Prostate gland (tissue), 2 donors: ENCODE results near the gene HDAC8. TPM values are rescaled to one million over a fixed set of nuclear protein-coding genes. Genes with fewer than 3 reads are reported as not detected.
"Not testable (repeated sequence)": the region's sequence is repeated elsewhere in the genome, so short reads cannot be mapped to it uniquely, and the experiment has no call there.

Experiments
- DNase-seq: peaks from one replicate; pipeline ENCODE4 v3.0.0-alpha.2; 2019; ENCODE audit warnings: low spot score
- H3K27ac ChIP-seq, 2 donors: fragments of 200-600 bp; sonication (generic); 2 replicates each; pipeline ENCODE4 v1.5.1; 2017 to 2019
- H3K27me3 ChIP-seq: fragments of 200-600 bp; sonication (generic); replicated peaks from 2 replicates; pipeline ENCODE4 v1.5.1; 2019; ENCODE audit not compliant: insufficient read depth
- H3K36me3 ChIP-seq, 2 donors: fragments of 200-600 bp; sonication (generic); 1 replicate in 1 of 2; 2 replicates in 1 of 2; pipeline versions ENCODE4 v1.5.1 to v1.8.1; 2017 to 2019
- H3K4me1 ChIP-seq: fragments of 200-600 bp; sonication (generic); replicated peaks from 2 replicates; pipeline ENCODE4 v1.5.1; 2019
- H3K4me3 ChIP-seq, 2 donors: fragments of 200-600 bp; sonication (generic); 2 replicates each; pipeline ENCODE4 v1.5.1; 2017 to 2019
- H3K9me3 ChIP-seq: fragments of 200-600 bp; sonication (generic); 2 replicates; pipeline ENCODE4 v1.5.1; 2017
- POLR2A ChIP-seq: fragments of 450-650 bp; IDR thresholded peaks from one replicate; pipeline ENCODE4 v1.6.1; 2016; ENCODE audit warnings: antibody characterized with exemption, mild to moderate bottlenecking
- POLR2AphosphoS5 ChIP-seq: sonication (generic); formaldehyde crosslinking; IDR thresholded peaks from one replicate; pipeline ENCODE4 v1.6.1; 2017; ENCODE audit warnings: antibody characterized with exemption
- WGBS: methylation state at CpG from one replicate; pipeline ENCODE4 v1.1.5; 2018; 5-methylcytosine and 5-hydroxymethylcytosine counted together
- intact Hi-C: fragments of 100-400 bp; cut with DNase I; formaldehyde crosslinking; loops from one replicate; pipeline ENCODE4 v1.14.2; 2022
- total RNA-seq, 2 donors: library from RNA; depleted of rRNA; stranded (reverse); fragments of >200 nt; gene quantifications; one replicate each; pipeline ENCODE4 v1.1.0, GENCODE V29; 2016
- TF ChIP-seq, protein P1 (sequence below), 4 experiments: fragments of 200-600 bp in 2 of 4; fragments of 450-650 bp in 2 of 4; sonication (generic) in 2 of 4; IDR thresholded peaks; 1 replicate in 3 of 4; 2 replicates in 1 of 4; pipeline ENCODE4 v1.5.1; 2016 to 2019; ENCODE audit warnings: antibody characterized with exemption in 4 of 4, mild to moderate bottlenecking in 2 of 4, moderate library complexity in 2 of 4

The HDAC8 gene
- total RNA-seq, 2 donors from 2014 or later = 25.3 to 32.3 TPM

DNA sequence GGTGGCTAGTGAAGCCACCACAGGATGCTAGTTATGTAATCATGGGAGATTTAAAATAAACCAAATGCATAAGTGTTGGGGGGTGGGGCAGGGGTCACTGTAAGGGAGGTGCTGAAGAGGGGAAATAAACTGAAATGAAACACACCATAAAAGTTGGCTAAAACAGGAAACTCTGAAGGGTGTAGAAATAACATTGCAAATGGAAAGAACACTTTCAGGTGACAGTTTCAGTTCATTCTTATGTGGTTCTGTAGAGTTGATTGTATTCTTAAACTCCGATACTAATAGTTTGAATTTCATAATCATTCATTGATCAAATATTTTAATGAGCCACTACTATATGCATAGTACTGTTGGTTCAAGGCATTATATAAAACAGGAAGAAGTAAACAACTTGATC, 80.1 kb downstream of the HDAC8 start:
- no peaks in the 10 kb centered on the region for H3K27me3 ChIP-seq
- H3K4me1 ChIP-seq = no peaks in the 10 kb centered on the region
- DNase-seq = no peak
- WGBS = 93% methylated on average over 1 of the region's 1 CpG
- no peaks in the 10 kb centered on the region for H3K9me3 ChIP-seq
- no peaks in the 10 kb centered on the region for H3K36me3 ChIP-seq
- H3K4me3 ChIP-seq = no peak overlapping the region
- TF ChIP-seq POLR2A (no peak), POLR2AphosphoS5 (no peak)
- TF ChIP-seq, protein P1, sequence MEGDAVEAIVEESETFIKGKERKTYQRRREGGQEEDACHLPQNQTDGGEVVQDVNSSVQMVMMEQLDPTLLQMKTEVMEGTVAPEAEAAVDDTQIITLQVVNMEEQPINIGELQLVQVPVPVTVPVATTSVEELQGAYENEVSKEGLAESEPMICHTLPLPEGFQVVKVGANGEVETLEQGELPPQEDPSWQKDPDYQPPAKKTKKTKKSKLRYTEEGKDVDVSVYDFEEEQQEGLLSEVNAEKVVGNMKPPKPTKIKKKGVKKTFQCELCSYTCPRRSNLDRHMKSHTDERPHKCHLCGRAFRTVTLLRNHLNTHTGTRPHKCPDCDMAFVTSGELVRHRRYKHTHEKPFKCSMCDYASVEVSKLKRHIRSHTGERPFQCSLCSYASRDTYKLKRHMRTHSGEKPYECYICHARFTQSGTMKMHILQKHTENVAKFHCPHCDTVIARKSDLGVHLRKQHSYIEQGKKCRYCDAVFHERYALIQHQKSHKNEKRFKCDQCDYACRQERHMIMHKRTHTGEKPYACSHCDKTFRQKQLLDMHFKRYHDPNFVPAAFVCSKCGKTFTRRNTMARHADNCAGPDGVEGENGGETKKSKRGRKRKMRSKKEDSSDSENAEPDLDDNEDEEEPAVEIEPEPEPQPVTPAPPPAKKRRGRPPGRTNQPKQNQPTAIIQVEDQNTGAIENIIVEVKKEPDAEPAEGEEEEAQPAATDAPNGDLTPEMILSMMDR (IDR thresholded peaks at IDR 0.05) = no peak
- no peak overlapping the region for H3K27ac ChIP-seq
- intact Hi-C loops = no loop called here

DNA sequence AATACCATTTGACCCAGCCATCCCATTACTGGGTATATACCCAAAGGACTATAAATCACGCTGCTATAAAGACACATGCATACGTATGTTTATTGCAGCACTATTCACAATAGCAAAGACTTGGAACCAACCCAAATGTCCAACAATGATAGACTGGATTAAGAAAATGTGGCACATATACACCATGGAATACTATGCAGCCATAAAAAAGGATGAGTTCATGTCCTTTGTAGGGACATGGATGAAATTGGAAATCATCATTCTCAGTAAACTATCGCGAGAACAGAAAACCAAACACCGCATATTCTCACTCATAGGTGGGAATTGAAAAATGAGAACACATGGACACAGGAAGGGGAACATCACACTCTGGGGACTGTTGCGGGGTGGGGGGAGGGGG, 82.4 kb downstream of the HDAC8 start:
- H3K36me3 ChIP-seq, DNase-seq, H3K9me3 ChIP-seq, H3K4me1 ChIP-seq, H3K27me3 ChIP-seq, intact Hi-C loops, H3K27ac ChIP-seq, H3K4me3 ChIP-seq: not testable (repeated sequence)
- WGBS = 94% methylated on average over 5 of the region's 6 CpGs

DNA sequence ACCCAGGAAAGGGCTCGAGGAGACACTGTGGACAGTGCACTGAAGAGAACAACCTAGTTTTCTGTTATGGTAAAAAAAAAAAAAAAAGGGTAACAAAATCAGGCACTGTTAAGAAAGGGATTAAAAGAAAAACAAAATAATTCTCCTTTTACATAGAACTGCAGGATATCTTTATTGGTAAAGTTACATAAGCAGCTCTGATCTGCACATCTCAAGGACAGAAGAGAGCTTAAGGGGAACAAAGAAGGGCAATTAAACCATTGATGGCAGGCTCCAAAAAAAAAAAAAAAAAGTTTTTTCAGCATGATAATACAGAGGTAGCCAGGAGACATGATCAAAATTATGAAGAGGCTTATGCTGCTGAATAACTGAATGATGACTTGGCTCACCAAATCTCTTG, 85.0 kb downstream of the HDAC8 start:
- no peaks in the 10 kb centered on the region for H3K4me1 ChIP-seq
- H3K36me3 ChIP-seq = no peaks in the 10 kb centered on the region
- DNase-seq = no peak
- intact Hi-C loops = no loop called here
- H3K27me3 ChIP-seq = no peaks in the 10 kb centered on the region
- H3K9me3 ChIP-seq = no peaks in the 10 kb centered on the region
- 90% methylated on average over 1 of the region's 1 CpG for WGBS
- no peak overlapping the region for H3K4me3 ChIP-seq
- H3K27ac ChIP-seq = no peak overlapping the region
- no peak for TF ChIP-seq POLR2A
- TF ChIP-seq, protein P1 (IDR thresholded peaks at IDR 0.05) = no peak
- TF ChIP-seq POLR2AphosphoS5 = no peak

DNA sequence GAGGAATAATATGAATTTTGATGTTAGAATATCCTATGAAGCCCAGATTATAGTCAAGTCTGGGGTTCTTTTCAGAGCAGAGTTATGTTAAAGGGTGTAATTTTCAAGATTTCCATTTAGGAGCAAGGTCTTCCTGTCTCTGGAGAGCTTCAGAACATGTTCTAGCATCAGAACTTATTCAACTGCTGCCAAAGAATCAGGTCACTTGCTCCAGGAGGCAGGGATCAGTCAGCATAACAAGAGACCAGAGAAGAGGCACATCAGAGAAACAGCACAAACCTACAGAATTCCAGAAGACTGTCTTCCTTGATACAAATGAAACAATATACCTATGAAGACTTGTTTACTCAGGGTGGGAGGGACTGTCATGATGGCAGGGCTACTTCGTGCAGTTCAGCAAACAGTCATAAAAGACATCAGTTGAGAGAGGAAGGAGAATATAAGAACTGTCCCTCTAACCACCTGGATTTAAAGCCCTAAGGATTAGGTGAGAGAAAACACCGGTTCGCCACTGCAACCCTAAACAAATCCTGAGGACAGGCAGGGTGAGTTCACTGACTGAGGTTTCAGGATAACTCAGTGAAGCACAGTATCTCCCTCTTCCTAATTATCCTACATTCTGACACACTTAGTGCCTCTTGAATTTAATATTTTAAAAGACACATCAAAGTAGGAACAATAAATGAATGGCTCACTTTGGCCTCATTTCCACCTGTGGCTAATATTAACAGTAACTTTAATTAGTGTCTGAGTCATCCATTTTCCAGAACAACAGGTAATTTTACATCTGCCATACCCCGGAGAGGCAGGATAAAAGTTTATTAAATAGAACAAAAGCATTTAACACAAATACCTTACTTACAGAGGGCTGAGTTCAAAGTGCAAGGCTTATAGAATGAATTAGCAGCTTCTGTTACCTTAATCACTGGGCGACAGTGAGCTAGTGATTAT, 93.0 kb downstream of the HDAC8 start:
- Histone ChIP-seq H3K9me3 (no peaks in the 10 kb centered on the region), H3K27ac (no peak overlapping the region), H3K36me3 (no peaks in the 10 kb centered on the region), H3K27me3 (no peaks in the 10 kb centered on the region), H3K4me3 (no peak overlapping the region), H3K4me1 (no peaks in the 10 kb centered on the region)
- TF ChIP-seq POLR2A (no peak), POLR2AphosphoS5 (peak; percentile 26)
- TF ChIP-seq, protein P1 (IDR thresholded peaks at IDR 0.05) = no peak
- WGBS = 55% methylated on average over 5 of the region's 5 CpGs
- intact Hi-C loops = no loop called here
- peak; percentile 4 for DNase-seq

DNA sequence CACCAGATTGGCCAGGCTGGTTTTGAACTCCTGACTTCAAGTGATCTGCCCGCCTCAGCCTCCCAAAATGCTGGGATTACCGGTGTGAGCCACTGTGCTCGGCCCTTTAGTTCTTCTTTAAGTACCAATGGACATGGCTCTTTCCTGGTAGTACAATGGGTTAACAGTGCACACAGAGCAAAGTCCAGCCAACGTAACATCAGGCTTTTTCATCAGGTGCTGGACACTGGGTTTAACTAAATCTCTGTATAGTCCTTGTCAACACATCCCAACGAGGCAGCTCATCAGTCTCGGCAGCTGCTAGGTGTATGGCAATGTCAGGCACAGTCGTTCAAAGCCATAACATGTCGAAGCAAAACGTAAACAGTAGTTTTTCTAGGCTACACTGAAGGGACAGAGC, 93.8 kb downstream of the HDAC8 start:
- DNase-seq = no peak
- WGBS = 77% methylated on average over 9 of the region's 9 CpGs
- no peaks in the 10 kb centered on the region for H3K4me1 ChIP-seq
- no peak overlapping the region for H3K27ac ChIP-seq
- TF ChIP-seq POLR2A (no peak), POLR2AphosphoS5 (no peak)
- TF ChIP-seq, protein P1 (IDR thresholded peaks at IDR 0.05) = no peak
- no peaks in the 10 kb centered on the region for H3K36me3 ChIP-seq
- intact Hi-C loops = no loop called here
- H3K4me3 ChIP-seq = no peak overlapping the region
- H3K27me3 ChIP-seq = no peaks in the 10 kb centered on the region
- H3K9me3 ChIP-seq = no peaks in the 10 kb centered on the region
